Measurements from ENCODE around the gene CETN2.

The CETN2 gene

GRCh38 chrX:152830312-152831305, at the start of gene CETN2, which contains the start of gene NSDHL:
Gene CETN2, minus strand, starts transcription at chrX:152830757. Its CDS starts 47 bp downstream, at chrX:152830710.
Gene NSDHL, plus strand, starts transcription at chrX:152831063. Its CDS starts 15,262 bp downstream, at chrX:152846325.
- Mint-ChIP-seq H3K4me3 (peak within 1 kb of the TSS; percentile 88), H3K9me3 (no peaks in the 10 kb centered on the region), H3K27me3 (no peaks in the 10 kb centered on the region), H3K4me1 (peaks cover 17% of the 10 kb centered on the region), H3K36me3 (ENCODE audit: low read depth) (peaks cover 5% of the 10 kb centered on the region), H3K27ac (peak within 1 kb of the TSS; percentile 86)
- ATAC-seq: peak; percentile 98
- peak; percentile 89 for DNase-seq

DNA sequence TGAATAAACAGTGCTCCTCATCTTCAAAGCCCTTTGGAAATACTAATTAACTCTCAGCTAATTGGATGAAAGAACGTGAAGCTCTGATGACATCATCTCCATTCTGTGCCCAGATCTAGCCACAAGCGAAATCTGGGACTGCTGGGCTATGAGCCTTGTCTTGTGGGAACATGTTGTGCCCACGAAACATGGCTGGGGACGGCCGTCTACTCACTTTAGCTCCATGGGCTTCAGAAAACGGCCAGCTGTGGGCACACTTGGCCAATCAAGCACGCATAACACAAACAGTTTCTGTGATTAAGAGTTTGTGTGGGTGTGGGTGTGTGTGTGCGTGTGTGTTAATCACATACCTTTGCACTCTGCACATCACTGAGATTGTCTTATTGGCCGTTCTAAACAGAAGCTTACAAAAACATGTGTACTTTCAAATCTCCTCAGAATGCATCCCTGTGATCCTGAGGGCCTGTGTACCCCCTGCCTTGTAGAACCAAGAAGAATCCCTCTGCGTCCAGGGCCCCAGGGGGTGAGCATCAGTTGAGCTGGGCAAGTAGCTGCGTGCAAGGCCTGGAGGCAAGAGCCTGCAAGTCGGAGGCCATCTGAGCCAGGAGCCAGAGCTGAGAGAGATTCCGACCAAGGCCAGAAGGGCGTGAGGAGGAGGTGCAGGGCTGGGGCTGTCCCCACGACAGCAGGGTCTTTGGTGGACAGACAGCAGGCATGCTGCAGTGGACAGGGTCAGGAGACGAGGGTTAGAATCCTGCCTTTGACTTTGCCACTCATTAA, 48.6 kb upstream of the CETN2 start:
- Mint-ChIP-seq H3K4me3 (no peak overlapping the region), H3K4me1 (no peaks in the 10 kb centered on the region), H3K27ac (no peak overlapping the region), H3K27me3 (no peaks in the 10 kb centered on the region), H3K9me3 (no peaks in the 10 kb centered on the region), H3K36me3 (ENCODE audit: low read depth) (no peaks in the 10 kb centered on the region)
- no peak for ATAC-seq
- DNase-seq: no peak

GRCh38 chrX:152876931-152877840, 46.6 kb upstream of the CETN2 start:
- H3K4me3 Mint-ChIP-seq: no peak overlapping the region
- no peaks in the 10 kb centered on the region for H3K27me3 Mint-ChIP-seq
- DNase-seq (no peak), ATAC-seq (no peak)
- peaks cover 6% of the 10 kb centered on the region for H3K4me1 Mint-ChIP-seq
- peaks cover 2% of the 10 kb centered on the region for H3K36me3 Mint-ChIP-seq (ENCODE audit: low read depth)
- no peaks in the 10 kb centered on the region for H3K9me3 Mint-ChIP-seq
- no peak overlapping the region for H3K27ac Mint-ChIP-seq

- H3K36me3 Mint-ChIP-seq (ENCODE audit: low read depth): peaks cover 7% of the 10 kb centered on the region
Measured at GRCh38 chrX:152873361-152873760, 42.8 kb upstream of the CETN2 start.

DNA sequence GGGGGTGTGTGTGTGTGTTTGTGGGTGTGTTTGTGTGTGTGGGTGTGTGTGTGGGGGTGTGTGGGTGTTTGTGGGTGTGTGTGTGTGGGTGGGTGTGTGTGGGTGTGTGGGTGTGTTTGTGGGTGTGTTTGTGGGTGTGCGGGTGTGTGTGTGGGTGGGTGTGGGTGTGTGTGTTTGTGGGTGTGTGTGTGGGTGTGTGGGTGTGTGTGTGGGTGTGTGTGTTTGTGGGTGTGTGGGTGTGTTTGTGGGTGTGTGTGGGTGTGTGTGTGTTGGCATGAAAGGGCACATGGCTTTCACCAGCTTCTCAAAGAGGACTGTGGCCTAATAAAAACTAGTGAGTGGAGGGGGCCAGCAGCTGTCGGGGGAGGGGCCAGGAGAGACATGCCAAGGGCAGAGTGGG, 42.0 kb upstream of the CETN2 start:
- Mint-ChIP-seq H3K9me3 (no peaks in the 10 kb centered on the region), H3K27ac (peak overlapping the region; percentile 46), H3K4me3 (no peak overlapping the region), H3K36me3 (ENCODE audit: low read depth) (peaks cover 7% of the 10 kb centered on the region), H3K27me3 (no peaks in the 10 kb centered on the region), H3K4me1 (peaks cover 9% of the 10 kb centered on the region)
- ATAC-seq: no peak
- no peak for DNase-seq

More at GRCh38 chrX:152873361-152873760, 42.8 kb upstream of the CETN2 start:
- H3K4me3 Mint-ChIP-seq: no peak overlapping the region
- DNase-seq (no peak), ATAC-seq (no peak)
- peak overlapping the region; percentile 39 for H3K27ac Mint-ChIP-seq
- H3K4me1 Mint-ChIP-seq: peaks cover 9% of the 10 kb centered on the region
- no peaks in the 10 kb centered on the region for H3K9me3 Mint-ChIP-seq
- H3K27me3 Mint-ChIP-seq: no peaks in the 10 kb centered on the region

- ATAC-seq (no peak), DNase-seq (no peak)
- H3K9me3 Mint-ChIP-seq: no peaks in the 10 kb centered on the region
- peaks cover 9% of the 10 kb centered on the region for H3K4me1 Mint-ChIP-seq
- H3K27me3 Mint-ChIP-seq: no peaks in the 10 kb centered on the region
- no peak overlapping the region for H3K4me3 Mint-ChIP-seq
- peaks cover 7% of the 10 kb centered on the region for H3K36me3 Mint-ChIP-seq (ENCODE audit: low read depth)
- H3K27ac Mint-ChIP-seq: no peak overlapping the region
Measured at GRCh38 chrX:152871260-152871659, 40.7 kb upstream of the CETN2 start.

GRCh38 chrX:152869972-152870371, 39.4 kb upstream of the CETN2 start:
- no peaks in the 10 kb centered on the region for H3K27me3 Mint-ChIP-seq
- peaks cover 7% of the 10 kb centered on the region for H3K36me3 Mint-ChIP-seq (ENCODE audit: low read depth)
- H3K4me3 Mint-ChIP-seq: no peak overlapping the region
- DNase-seq (no peak), ATAC-seq (no peak)
- H3K4me1 Mint-ChIP-seq: peaks cover 9% of the 10 kb centered on the region
- no peak overlapping the region for H3K27ac Mint-ChIP-seq
- H3K9me3 Mint-ChIP-seq: no peaks in the 10 kb centered on the region

- H3K9me3 Mint-ChIP-seq: no peaks in the 10 kb centered on the region
- H3K27ac Mint-ChIP-seq: no peak overlapping the region
- no peak overlapping the region for H3K4me3 Mint-ChIP-seq
- no peaks in the 10 kb centered on the region for H3K4me1 Mint-ChIP-seq
- H3K36me3 Mint-ChIP-seq (ENCODE audit: low read depth): peaks cover 5% of the 10 kb centered on the region
- ATAC-seq: no peak
- DNase-seq: no peak
- H3K27me3 Mint-ChIP-seq: no peaks in the 10 kb centered on the region
Measured at GRCh38 chrX:152866386-152866785, 35.8 kb upstream of the CETN2 start.

GRCh38 chrX:152865232-152865920, 34.8 kb upstream of the CETN2 start:
- Mint-ChIP-seq H3K9me3 (no peaks in the 10 kb centered on the region), H3K27me3 (no peaks in the 10 kb centered on the region), H3K36me3 (ENCODE audit: low read depth) (peaks cover 7% of the 10 kb centered on the region), H3K27ac (no peak overlapping the region), H3K4me3 (no peak overlapping the region), H3K4me1 (no peaks in the 10 kb centered on the region)
- no peak for DNase-seq
- no peak for ATAC-seq

- ATAC-seq: no peak
- Mint-ChIP-seq H3K27me3 (no peaks in the 10 kb centered on the region), H3K4me3 (no peak overlapping the region), H3K27ac (no peak overlapping the region), H3K4me1 (peaks cover 2% of the 10 kb centered on the region), H3K36me3 (ENCODE audit: low read depth) (peaks cover 6% of the 10 kb centered on the region), H3K9me3 (no peaks in the 10 kb centered on the region)
- DNase-seq: no peak
Measured at GRCh38 chrX:152861826-152862225, 31.3 kb upstream of the CETN2 start.

GRCh38 chrX:152861116-152861515, 30.6 kb upstream of the CETN2 start:
- ATAC-seq (no peak), DNase-seq (no peak)
- Mint-ChIP-seq H3K4me3 (no peak overlapping the region), H3K36me3 (ENCODE audit: low read depth) (peaks cover 6% of the 10 kb centered on the region), H3K4me1 (peaks cover 2% of the 10 kb centered on the region), H3K27me3 (no peaks in the 10 kb centered on the region), H3K27ac (no peak overlapping the region), H3K9me3 (no peaks in the 10 kb centered on the region)

GRCh38 chrX:152853986-152854385, 23.4 kb upstream of the CETN2 start:
- H3K9me3 Mint-ChIP-seq: no peaks in the 10 kb centered on the region
- ATAC-seq (no peak), DNase-seq (no peak)
- peaks cover 27% of the 10 kb centered on the region for H3K36me3 Mint-ChIP-seq (ENCODE audit: low read depth)
- no peaks in the 10 kb centered on the region for H3K27me3 Mint-ChIP-seq
- H3K27ac Mint-ChIP-seq: no peak overlapping the region
- no peak overlapping the region for H3K4me3 Mint-ChIP-seq
- peaks cover 2% of the 10 kb centered on the region for H3K4me1 Mint-ChIP-seq

GRCh38 chrX:152850465-152850864, 19.9 kb upstream of the CETN2 start:
- Mint-ChIP-seq H3K27ac (no peak overlapping the region), H3K4me1 (no peaks in the 10 kb centered on the region), H3K36me3 (ENCODE audit: low read depth) (peaks cover 31% of the 10 kb centered on the region), H3K27me3 (no peaks in the 10 kb centered on the region), H3K9me3 (no peaks in the 10 kb centered on the region), H3K4me3 (no peak overlapping the region)
- DNase-seq (no peak), ATAC-seq (no peak)

All from activated naive CD8-positive, alpha-beta T cell treated with anti-CD3 and anti-CD28 coated beads, Interleukin-2, amount 50 U/mL, for 24 hours (primary cell).